ENCODE measurements around the gene SOX2.

DNA sequence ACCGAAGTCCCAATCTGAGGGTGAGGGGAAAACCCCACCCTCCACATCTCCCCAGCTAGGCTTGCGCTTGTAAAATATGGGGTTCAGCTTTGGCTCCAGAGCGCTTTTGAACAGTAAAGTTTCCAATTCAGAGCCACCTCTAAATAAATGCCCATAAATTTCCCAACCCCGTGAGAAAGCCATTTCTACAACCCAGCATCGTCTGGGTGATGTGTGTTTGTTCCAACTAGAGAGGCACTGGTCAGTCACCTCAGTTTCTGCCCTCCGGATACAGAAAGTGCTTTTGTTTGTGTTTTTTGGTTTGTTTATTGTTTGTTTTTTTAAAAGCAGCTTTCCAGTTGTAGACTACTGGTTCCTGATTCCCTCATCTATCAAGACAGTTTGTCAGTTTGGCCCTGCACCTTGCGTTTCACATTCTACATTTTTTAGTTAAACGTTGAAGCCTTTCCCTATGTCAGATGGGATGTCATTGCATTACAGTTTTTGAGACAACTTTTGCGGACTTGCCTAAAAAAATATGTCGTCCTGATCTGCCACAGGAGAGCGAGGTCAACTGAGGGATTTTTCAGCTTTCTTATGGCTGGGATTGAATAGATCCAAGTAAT is 15.0 kb upstream of the SOX2 start:
- TF ChIP-seq CTCF (IDR thresholded peaks at IDR 0.05; ENCODE audit: poor library complexity) (no peak), EZH2phosphoT487 (IDR thresholded peaks at IDR 0.05; ENCODE audit: low read depth, severe bottlenecking, unreplicated experiment) (no peak)
